ENCODE results near the gene SEMA6B.

DNA sequence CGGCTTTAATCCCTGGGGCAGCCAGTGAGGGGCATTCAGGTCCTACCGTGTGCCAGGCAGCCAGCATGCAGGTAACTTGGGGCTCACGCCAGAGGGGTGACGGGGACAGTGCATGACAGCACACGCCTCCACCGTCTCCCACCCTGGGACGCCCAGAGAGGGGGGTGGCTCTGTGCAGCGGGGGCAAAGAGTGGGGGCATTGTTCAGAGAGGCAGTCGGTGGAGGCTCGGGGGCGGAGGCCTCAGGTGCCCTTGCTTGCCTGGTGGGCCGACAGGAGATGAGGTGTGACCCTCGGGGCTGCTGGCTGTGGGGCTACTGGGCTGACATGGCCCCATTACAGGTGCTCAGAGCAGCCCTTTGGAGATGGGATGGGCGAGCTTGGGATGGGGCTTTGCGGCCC is 59.6 kb downstream of the SEMA6B start:
- TF ChIP-seq, protein P1, sequence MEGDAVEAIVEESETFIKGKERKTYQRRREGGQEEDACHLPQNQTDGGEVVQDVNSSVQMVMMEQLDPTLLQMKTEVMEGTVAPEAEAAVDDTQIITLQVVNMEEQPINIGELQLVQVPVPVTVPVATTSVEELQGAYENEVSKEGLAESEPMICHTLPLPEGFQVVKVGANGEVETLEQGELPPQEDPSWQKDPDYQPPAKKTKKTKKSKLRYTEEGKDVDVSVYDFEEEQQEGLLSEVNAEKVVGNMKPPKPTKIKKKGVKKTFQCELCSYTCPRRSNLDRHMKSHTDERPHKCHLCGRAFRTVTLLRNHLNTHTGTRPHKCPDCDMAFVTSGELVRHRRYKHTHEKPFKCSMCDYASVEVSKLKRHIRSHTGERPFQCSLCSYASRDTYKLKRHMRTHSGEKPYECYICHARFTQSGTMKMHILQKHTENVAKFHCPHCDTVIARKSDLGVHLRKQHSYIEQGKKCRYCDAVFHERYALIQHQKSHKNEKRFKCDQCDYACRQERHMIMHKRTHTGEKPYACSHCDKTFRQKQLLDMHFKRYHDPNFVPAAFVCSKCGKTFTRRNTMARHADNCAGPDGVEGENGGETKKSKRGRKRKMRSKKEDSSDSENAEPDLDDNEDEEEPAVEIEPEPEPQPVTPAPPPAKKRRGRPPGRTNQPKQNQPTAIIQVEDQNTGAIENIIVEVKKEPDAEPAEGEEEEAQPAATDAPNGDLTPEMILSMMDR (IDR thresholded peaks at IDR 0.05), result no peak
- TF ChIP-seq POLR2AphosphoS5 (IDR thresholded peaks at IDR 0.05; ENCODE audit: low read depth, low read length), result no peak
- no peak for TF ChIP-seq TCF7L2 (IDR thresholded peaks at IDR 0.05; ENCODE audit: low read depth, low read length)
- no peak for TF ChIP-seq SIN3A (IDR thresholded peaks at IDR 0.05; ENCODE audit: borderline replicate concordance, insufficient read depth, low read depth, low read length)
- TF ChIP-seq, protein P2, sequence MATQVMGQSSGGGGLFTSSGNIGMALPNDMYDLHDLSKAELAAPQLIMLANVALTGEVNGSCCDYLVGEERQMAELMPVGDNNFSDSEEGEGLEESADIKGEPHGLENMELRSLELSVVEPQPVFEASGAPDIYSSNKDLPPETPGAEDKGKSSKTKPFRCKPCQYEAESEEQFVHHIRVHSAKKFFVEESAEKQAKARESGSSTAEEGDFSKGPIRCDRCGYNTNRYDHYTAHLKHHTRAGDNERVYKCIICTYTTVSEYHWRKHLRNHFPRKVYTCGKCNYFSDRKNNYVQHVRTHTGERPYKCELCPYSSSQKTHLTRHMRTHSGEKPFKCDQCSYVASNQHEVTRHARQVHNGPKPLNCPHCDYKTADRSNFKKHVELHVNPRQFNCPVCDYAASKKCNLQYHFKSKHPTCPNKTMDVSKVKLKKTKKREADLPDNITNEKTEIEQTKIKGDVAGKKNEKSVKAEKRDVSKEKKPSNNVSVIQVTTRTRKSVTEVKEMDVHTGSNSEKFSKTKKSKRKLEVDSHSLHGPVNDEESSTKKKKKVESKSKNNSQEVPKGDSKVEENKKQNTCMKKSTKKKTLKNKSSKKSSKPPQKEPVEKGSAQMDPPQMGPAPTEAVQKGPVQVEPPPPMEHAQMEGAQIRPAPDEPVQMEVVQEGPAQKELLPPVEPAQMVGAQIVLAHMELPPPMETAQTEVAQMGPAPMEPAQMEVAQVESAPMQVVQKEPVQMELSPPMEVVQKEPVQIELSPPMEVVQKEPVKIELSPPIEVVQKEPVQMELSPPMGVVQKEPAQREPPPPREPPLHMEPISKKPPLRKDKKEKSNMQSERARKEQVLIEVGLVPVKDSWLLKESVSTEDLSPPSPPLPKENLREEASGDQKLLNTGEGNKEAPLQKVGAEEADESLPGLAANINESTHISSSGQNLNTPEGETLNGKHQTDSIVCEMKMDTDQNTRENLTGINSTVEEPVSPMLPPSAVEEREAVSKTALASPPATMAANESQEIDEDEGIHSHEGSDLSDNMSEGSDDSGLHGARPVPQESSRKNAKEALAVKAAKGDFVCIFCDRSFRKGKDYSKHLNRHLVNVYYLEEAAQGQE (IDR thresholded peaks at IDR 0.05; ENCODE audit: insufficient read depth in 1 of 2, low read depth in 2 of 2, low read length in 1 of 2), result no peak

All from Panc1 (cell line).